Tongue (tissue), 3 donors: ENCODE results near the gene RBL1. TPM values are rescaled to one million over a fixed set of nuclear protein-coding genes. Genes with fewer than 3 reads are reported as not detected.

Experiments used
- DNase-seq: peaks from one replicate; pipeline ENCODE4 v3.0.0-alpha.2; 2015
- small RNA-seq: library from RNA; depleted of rRNA; stranded (forward); fragments of <200 nt; gene quantifications from one replicate; pipeline ENCODE3, GENCODE V24; 2014; ENCODE audit warnings: low replicate concordance
- total RNA-seq: library from RNA; depleted of rRNA; stranded (reverse); fragments of >200 nt; gene quantifications from one replicate; pipeline ENCODE4 v1.2.3, GENCODE V29; 2014

RBL1 gene
- total RNA-seq, 1 donor from 2014 or later = 12.9 TPM

DNA sequence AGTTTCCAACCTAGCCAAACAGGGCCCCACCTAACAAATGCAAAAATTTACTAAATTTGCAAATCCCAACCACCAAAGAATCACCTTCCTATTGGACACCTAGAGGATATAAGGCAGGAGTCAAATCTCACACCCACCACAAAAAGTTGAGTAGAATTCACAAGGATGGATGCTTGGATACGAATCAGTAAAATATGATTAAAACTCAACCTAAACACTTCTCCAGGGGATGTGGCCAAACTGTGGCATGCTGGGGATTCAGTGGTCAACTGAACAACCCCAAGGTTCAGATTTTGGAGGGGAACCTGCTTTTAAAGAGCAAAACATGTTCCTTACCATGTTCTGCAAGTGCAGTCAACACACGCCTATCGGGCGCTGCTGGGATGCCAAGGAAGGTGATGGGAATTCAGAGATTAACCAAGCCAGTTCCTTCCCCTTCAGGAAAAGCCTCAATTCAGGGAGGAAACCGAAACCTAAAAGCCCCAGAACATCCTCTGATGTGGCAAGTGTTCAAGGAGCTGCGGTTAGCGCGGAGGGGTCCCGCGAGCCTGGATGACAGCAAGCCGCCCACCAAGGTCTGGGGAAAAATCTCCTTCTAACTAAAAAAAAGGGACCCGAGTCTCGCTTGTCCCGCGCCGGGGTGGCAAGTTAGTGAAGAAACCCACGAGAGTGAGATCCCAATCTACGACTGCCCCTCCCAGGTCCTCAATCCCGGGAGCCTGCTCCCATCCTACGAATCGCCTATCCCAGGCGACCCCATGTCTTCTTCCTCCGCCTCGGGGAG, 145.2 kb downstream of the RBL1 start:
- DNase-seq = peak; percentile 37

Small RNA genes lying within 50 kb of the gene (small RNA-seq; reads per million reads assigned to genes)
- not detected for gene RPS3AP3

Other genes starting within 250 kb of the RBL1 start
- 0.21 TPM for gene TLDC2, start 219.9 kb downstream of the RBL1 start, total RNA-seq
- gene SAMHD1, start 144.3 kb downstream of the RBL1 start, total RNA-seq = 57.0 TPM
- gene RPN2, start 83.3 kb upstream of the RBL1 start, total RNA-seq = 119 TPM
- 10.5 TPM for gene MROH8, start 83.6 kb upstream of the RBL1 start, total RNA-seq
- not detected for gene GHRH, start 165.8 kb upstream of the RBL1 start, total RNA-seq
- 23.3 TPM for gene MANBAL, start 193.7 kb upstream of the RBL1 start, total RNA-seq